HCT116 (cell line): Measurements from ENCODE around the gene TMEM50B.

Experiments
- CEBPB ChIP-seq: IDR thresholded peaks from 2 replicates; pipeline ENCODE4 v1.6.1; 2012; ENCODE audit warnings: low read depth
- EZH2 ChIP-seq: fragments of 200-600 bp; sonication (generic); IDR thresholded peaks from 2 replicates; pipeline ENCODE4 v1.6.1; 2017; ENCODE audit warnings: antibody characterized with exemption, mixed run types
- EZH2phosphoT487 ChIP-seq: fragments of 200-600 bp; IDR thresholded peaks from 2 replicates; pipeline ENCODE4 v1.6.1; 2018; ENCODE audit warnings: antibody characterized with exemption, borderline replicate concordance
- JUND ChIP-seq: IDR thresholded peaks from 2 replicates; pipeline ENCODE4 v1.6.1; 2012
- POLR2A ChIP-seq: IDR thresholded peaks from 2 replicates; pipeline ENCODE4 v1.7.0; 2011; ENCODE audit warnings: borderline replicate concordance; ENCODE audit not compliant: insufficient read depth, insufficient read length; ENCODE audit errors: extremely low read depth
- POLR2AphosphoS5 ChIP-seq: IDR thresholded peaks from 2 replicates; pipeline ENCODE4 v1.6.1; 2011; ENCODE audit warnings: mild to moderate bottlenecking, low read depth, low read length, moderate library complexity
- RAD21 ChIP-seq: IDR thresholded peaks from 2 replicates; pipeline ENCODE4 v1.6.1; 2012; ENCODE audit warnings: low read depth, mild to moderate bottlenecking
- SP1 ChIP-seq: IDR thresholded peaks from 2 replicates; pipeline ENCODE4 v1.6.1; 2012; ENCODE audit warnings: low read depth
- ZNF274 ChIP-seq: fragments of 200-500 bp; sonication (Bioruptor generic); IDR thresholded peaks from 2 replicates; pipeline ENCODE4 v1.6.1; 2014; ENCODE audit warnings: mild to moderate bottlenecking, low read depth, low read length, inconsistent platforms
- TF ChIP-seq, protein P1 (sequence below), 3 experiments: fragments of 200-600 bp in 1 of 3; sonication (generic) in 1 of 3; IDR thresholded peaks in 2 of 3; conservative IDR thresholded peaks in 1 of 3; 2 replicates each; pipeline ENCODE4 v1.5.1; 2012 to 2017; ENCODE audit warnings: low read depth in 2 of 3, low read length in 2 of 3, antibody characterized with exemption in 1 of 3, borderline replicate concordance in 1 of 3, control low read depth in 1 of 3, mild to moderate bottlenecking in 1 of 3, mixed read lengths in 1 of 3, mixed run types in 1 of 3, moderate library complexity in 1 of 3; ENCODE audit not compliant: insufficient read depth in 1 of 3
- TF ChIP-seq, protein P2 (sequence below): IDR thresholded peaks from 2 replicates; pipeline ENCODE4 v1.6.1; 2012; ENCODE audit warnings: low read depth

DNA sequence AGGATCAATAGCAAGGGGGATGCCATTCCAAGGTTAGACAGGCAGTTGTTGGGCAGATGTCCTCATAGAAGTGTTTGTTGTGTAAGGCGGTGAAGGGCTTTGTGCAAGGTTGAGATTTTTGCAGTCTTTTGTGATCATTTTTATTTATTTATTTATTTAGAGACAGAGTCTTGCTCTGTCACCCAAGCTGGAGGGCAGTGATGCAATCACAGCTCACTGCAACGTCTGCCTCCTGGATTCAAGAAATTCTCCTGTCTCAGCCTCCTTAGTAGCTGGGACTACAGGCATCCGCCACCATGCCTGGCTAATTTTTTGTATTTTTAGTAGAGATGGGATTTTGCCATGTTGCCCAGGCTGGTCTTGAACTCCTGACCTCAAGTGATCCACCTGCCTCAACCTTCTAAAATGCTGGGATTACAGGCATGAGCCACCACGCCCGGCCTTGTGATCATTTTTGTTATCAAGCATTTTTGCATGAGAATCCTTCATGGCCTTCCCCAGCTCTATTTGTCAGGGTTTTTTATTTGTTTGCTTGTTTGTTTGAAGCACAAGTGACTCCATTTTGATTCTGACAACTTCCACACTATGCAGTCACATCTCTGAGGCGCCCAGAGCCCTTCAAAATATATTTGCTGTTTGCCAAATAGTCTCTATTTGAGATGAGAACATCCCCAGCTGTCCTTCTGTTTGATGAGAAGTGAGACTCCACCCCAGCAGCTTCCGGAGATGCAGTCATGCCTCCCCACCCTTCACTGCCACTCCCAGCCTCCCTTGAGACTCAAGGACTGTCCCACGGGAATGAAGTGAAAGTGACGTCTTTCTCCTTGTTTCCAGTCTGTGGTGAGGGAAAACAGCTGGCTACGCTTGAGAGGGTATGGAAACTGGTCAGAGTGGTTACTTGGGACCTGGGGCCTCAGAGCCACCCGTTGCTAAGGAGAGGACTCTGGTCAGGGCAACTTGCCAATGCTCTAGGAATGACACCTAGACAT, 38.0 kb downstream of the TMEM50B start:
- no peak for TF ChIP-seq EZH2phosphoT487
- TF ChIP-seq, protein P1, sequence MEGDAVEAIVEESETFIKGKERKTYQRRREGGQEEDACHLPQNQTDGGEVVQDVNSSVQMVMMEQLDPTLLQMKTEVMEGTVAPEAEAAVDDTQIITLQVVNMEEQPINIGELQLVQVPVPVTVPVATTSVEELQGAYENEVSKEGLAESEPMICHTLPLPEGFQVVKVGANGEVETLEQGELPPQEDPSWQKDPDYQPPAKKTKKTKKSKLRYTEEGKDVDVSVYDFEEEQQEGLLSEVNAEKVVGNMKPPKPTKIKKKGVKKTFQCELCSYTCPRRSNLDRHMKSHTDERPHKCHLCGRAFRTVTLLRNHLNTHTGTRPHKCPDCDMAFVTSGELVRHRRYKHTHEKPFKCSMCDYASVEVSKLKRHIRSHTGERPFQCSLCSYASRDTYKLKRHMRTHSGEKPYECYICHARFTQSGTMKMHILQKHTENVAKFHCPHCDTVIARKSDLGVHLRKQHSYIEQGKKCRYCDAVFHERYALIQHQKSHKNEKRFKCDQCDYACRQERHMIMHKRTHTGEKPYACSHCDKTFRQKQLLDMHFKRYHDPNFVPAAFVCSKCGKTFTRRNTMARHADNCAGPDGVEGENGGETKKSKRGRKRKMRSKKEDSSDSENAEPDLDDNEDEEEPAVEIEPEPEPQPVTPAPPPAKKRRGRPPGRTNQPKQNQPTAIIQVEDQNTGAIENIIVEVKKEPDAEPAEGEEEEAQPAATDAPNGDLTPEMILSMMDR (IDR thresholded peaks at IDR 0.05 in 2 of 3, conservative IDR thresholded peaks at IDR 0.05 in 1 of 3; ENCODE audit: borderline replicate concordance in 1 of 3, insufficient read depth in 1 of 3, low read depth in 2 of 3, low read length in 2 of 3): no peak
- TF ChIP-seq EZH2: no peak
- no peak for TF ChIP-seq ZNF274
- no peak for TF ChIP-seq JUND
- no peak for TF ChIP-seq SP1
- TF ChIP-seq, protein P2, sequence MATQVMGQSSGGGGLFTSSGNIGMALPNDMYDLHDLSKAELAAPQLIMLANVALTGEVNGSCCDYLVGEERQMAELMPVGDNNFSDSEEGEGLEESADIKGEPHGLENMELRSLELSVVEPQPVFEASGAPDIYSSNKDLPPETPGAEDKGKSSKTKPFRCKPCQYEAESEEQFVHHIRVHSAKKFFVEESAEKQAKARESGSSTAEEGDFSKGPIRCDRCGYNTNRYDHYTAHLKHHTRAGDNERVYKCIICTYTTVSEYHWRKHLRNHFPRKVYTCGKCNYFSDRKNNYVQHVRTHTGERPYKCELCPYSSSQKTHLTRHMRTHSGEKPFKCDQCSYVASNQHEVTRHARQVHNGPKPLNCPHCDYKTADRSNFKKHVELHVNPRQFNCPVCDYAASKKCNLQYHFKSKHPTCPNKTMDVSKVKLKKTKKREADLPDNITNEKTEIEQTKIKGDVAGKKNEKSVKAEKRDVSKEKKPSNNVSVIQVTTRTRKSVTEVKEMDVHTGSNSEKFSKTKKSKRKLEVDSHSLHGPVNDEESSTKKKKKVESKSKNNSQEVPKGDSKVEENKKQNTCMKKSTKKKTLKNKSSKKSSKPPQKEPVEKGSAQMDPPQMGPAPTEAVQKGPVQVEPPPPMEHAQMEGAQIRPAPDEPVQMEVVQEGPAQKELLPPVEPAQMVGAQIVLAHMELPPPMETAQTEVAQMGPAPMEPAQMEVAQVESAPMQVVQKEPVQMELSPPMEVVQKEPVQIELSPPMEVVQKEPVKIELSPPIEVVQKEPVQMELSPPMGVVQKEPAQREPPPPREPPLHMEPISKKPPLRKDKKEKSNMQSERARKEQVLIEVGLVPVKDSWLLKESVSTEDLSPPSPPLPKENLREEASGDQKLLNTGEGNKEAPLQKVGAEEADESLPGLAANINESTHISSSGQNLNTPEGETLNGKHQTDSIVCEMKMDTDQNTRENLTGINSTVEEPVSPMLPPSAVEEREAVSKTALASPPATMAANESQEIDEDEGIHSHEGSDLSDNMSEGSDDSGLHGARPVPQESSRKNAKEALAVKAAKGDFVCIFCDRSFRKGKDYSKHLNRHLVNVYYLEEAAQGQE: no peak
- TF ChIP-seq CEBPB: no peak
- no peak for TF ChIP-seq POLR2A
- TF ChIP-seq RAD21: no peak
- no peak for TF ChIP-seq POLR2AphosphoS5
